H1 (cell line): ENCODE data around the gene SSTR3. TPM values are rescaled to one million over a fixed set of nuclear protein-coding genes. Genes with fewer than 3 reads are reported as not detected.

ENCODE experiments used
- CTCF ChIA-PET: fragments of 300-600 bp; sonication (Branson Sonifier 250); formaldehyde crosslinking; loops from one replicate; lab custom pipeline; 2021; ENCODE audit not compliant: partially characterized antibody; lab: Charles Lee
- POLR2A ChIA-PET: fragments of 300-600 bp; sonication (Branson Sonifier 250); formaldehyde crosslinking; loops from one replicate; lab custom pipeline; 2021; ENCODE audit warnings: inconsistent platforms; ENCODE audit not compliant: partially characterized antibody; lab: Charles Lee
- DNase-seq, 2 experiments: peaks; one replicate each; pipeline versions ENCODE4 v3.0.0 to v3.0.0-alpha.2; 2010 to 2022; ENCODE audit warnings: low spot score in 2 of 2, low read depth in 1 of 2, mixed read lengths in 1 of 2
- FAIRE-seq: peaks from 2 replicates; lab custom pipeline; 2011; peaks lifted over from hg19 to GRCh38; lab: Jason Lieb, UNC
- H2AFZ ChIP-seq: 2 replicates; pipeline ENCODE4 v1.8.1; 2012; ENCODE audit warnings: low read length, inconsistent platforms
- H2AK5ac ChIP-seq: 2 replicates; pipeline ENCODE4 v1.6.1; 2013; ENCODE audit warnings: low read depth, low read length
- H2BK120ac ChIP-seq: replicated peaks from 2 replicates; pipeline ENCODE3; 2013; ENCODE audit warnings: low read depth, low read length, inconsistent platforms
- H2BK12ac ChIP-seq: 2 replicates; pipeline ENCODE4 v1.6.1; 2013; ENCODE audit warnings: low read depth, low read length
- H2BK15ac ChIP-seq: 2 replicates; pipeline ENCODE4 v1.6.1; 2013; ENCODE audit warnings: low read length
- H2BK20ac ChIP-seq: 2 replicates; pipeline ENCODE4 v1.6.1; 2013; ENCODE audit warnings: low read length
- H2BK5ac ChIP-seq: 2 replicates; pipeline ENCODE4 v1.6.1; 2013; ENCODE audit warnings: low read depth, low read length
- H3K14ac ChIP-seq: 2 replicates; pipeline ENCODE4 v1.6.1; 2013; ENCODE audit warnings: inconsistent platforms; ENCODE audit not compliant: insufficient read length
- H3K18ac ChIP-seq: 2 replicates; pipeline ENCODE4 v1.6.1; 2013; ENCODE audit warnings: low read length; ENCODE audit errors: extremely low read depth
- H3K23ac ChIP-seq: 2 replicates; pipeline ENCODE4 v1.6.1; 2013; ENCODE audit warnings: inconsistent platforms; ENCODE audit not compliant: insufficient read length
- H3K23me2 ChIP-seq: 2 replicates; pipeline ENCODE4 v1.6.1; 2013; ENCODE audit warnings: low read depth, low read length
- H3K27ac ChIP-seq: 2 replicates; pipeline ENCODE4 v1.6.1; 2011; ENCODE audit warnings: low read depth, low read length, inconsistent platforms
- H3K27me3 ChIP-seq, 4 experiments: replicated peaks in 1 of 4; 1 replicate in 1 of 4; 2 replicates in 3 of 4; pipeline versions ENCODE4 v1.6.1 to v1.8.1; 2011 to 2013; ENCODE audit warnings: low read length in 3 of 4, mild to moderate bottlenecking in 3 of 4, inconsistent platforms in 2 of 4, mixed read lengths in 2 of 4, moderate library complexity in 1 of 4; ENCODE audit not compliant: control insufficient read depth in 3 of 4, insufficient read depth in 3 of 4; ENCODE audit errors: extremely low read depth in 1 of 4
- H3K36me3 ChIP-seq, 4 experiments: 2 replicates each; pipeline versions ENCODE4 v1.6.1 to v1.8.1; 2011 to 2013; ENCODE audit warnings: mild to moderate bottlenecking in 4 of 4, low read length in 3 of 4, moderate library complexity in 2 of 4, control low read depth in 1 of 4, inconsistent platforms in 1 of 4; ENCODE audit not compliant: insufficient read depth in 4 of 4, control insufficient read depth in 2 of 4
- H3K4ac ChIP-seq: replicated peaks from 2 replicates; pipeline ENCODE3; 2013; ENCODE audit warnings: low read length, low read depth, mixed read lengths, inconsistent platforms; ENCODE audit not compliant: insufficient read length
- H3K4me1 ChIP-seq, 4 experiments: replicated peaks in 1 of 4; 1 replicate in 1 of 4; 2 replicates in 3 of 4; pipeline versions ENCODE4 v1.6.1 to v1.8.1; 2011 to 2013; ENCODE audit warnings: low read length in 3 of 4, inconsistent platforms in 2 of 4, mixed read lengths in 1 of 4; ENCODE audit not compliant: insufficient read depth in 4 of 4, control insufficient read depth in 3 of 4
- H3K4me2 ChIP-seq, 2 experiments: 2 replicates each; pipeline versions ENCODE4 v1.6.1 to v1.8.1; 2011 to 2013; ENCODE audit warnings: low read depth in 2 of 2, low read length in 2 of 2, control low read depth in 1 of 2, inconsistent platforms in 1 of 2, mild to moderate bottlenecking in 1 of 2; ENCODE audit not compliant: insufficient read depth in 1 of 2
- H3K4me3 ChIP-seq, 4 experiments: fragments of 200-600, 300-600 bp in 1 of 4; sonication (generic), shearing (Covaris generic), sonication (Bioruptor Twin) in 1 of 4; 2 replicates each; pipeline versions ENCODE4 v1.5.1 to v1.8.1; 2011 to 2016; ENCODE audit warnings: low read length in 4 of 4, low read depth in 3 of 4, control low read depth in 2 of 4, inconsistent platforms in 2 of 4, mild to moderate bottlenecking in 2 of 4, mixed read lengths in 1 of 4, moderate library complexity in 1 of 4; ENCODE audit not compliant: insufficient read depth in 2 of 4; ENCODE audit errors: extremely low read depth in 1 of 4
- H3K56ac ChIP-seq: replicated peaks from 2 replicates; pipeline ENCODE3; 2013; ENCODE audit warnings: low read depth, mild to moderate bottlenecking, mixed read lengths, low read length, inconsistent platforms; ENCODE audit not compliant: insufficient read length
- H3K79me1 ChIP-seq: 2 replicates; pipeline ENCODE4 v1.6.1; 2013; ENCODE audit warnings: low read depth, low read length, control low read depth
- H3K79me2 ChIP-seq, 2 experiments: 2 replicates each; pipeline versions ENCODE4 v1.6.1 to v1.8.1; 2012 to 2013; ENCODE audit warnings: low read length in 2 of 2, mild to moderate bottlenecking in 2 of 2, inconsistent platforms in 1 of 2; ENCODE audit not compliant: insufficient read depth in 2 of 2, control insufficient read depth in 1 of 2
- H3K9ac ChIP-seq, 4 experiments: replicated peaks in 1 of 4; 1 replicate in 1 of 4; 2 replicates in 3 of 4; pipeline versions ENCODE4 v1.6.1 to v1.8.1; 2011 to 2013; ENCODE audit warnings: low read depth in 3 of 4, low read length in 3 of 4, control low read depth in 2 of 4, mild to moderate bottlenecking in 2 of 4, moderate library complexity in 2 of 4, inconsistent platforms in 1 of 4; ENCODE audit errors: extremely low read depth in 1 of 4
- H3K9me3 ChIP-seq, 2 experiments: 2 replicates each; pipeline versions ENCODE4 v1.6.1 to v1.8.1; 2012 to 2013; ENCODE audit warnings: mild to moderate bottlenecking in 2 of 2, moderate library complexity in 2 of 2, control low read depth in 1 of 2, inconsistent platforms in 1 of 2, low read depth in 1 of 2, low read length in 1 of 2, mixed read lengths in 1 of 2; ENCODE audit not compliant: insufficient read depth in 2 of 2
- H4K20me1 ChIP-seq, 2 experiments: replicated peaks in 1 of 2; 2 replicates each; pipeline versions ENCODE3 to v1.8.1; 2011 to 2013; ENCODE audit warnings: inconsistent platforms in 2 of 2, low read length in 2 of 2, mild to moderate bottlenecking in 1 of 2; ENCODE audit not compliant: insufficient read depth in 2 of 2, control insufficient read depth in 1 of 2
- H4K5ac ChIP-seq: 2 replicates; pipeline ENCODE4 v1.6.1; 2013; ENCODE audit warnings: low read length, low read depth, mixed read lengths, inconsistent platforms; ENCODE audit not compliant: insufficient read length
- H4K8ac ChIP-seq: 2 replicates; pipeline ENCODE4 v1.8.0; 2013; ENCODE audit warnings: mild to moderate bottlenecking, moderate library complexity, low read length, inconsistent platforms; ENCODE audit not compliant: insufficient read depth; ENCODE audit errors: extremely low read depth
- H4K91ac ChIP-seq: replicated peaks from 2 replicates; pipeline ENCODE3; 2013; ENCODE audit warnings: low read length, mixed read lengths, inconsistent platforms; ENCODE audit not compliant: insufficient read length
- GTF2F1 ChIP-seq: IDR thresholded peaks from 2 replicates; pipeline ENCODE4 v1.6.1; 2012; ENCODE audit warnings: low read depth, low read length, improper control_type of control experiment, borderline replicate concordance
- KDM4A ChIP-seq: IDR thresholded peaks from one replicate; pipeline ENCODE4 v1.7.1; 2012; ENCODE audit warnings: low read depth, mild to moderate bottlenecking, moderate library complexity, low read length, inconsistent platforms; ENCODE audit not compliant: severe bottlenecking
- POLR2AphosphoS5 ChIP-seq: IDR thresholded peaks from 2 replicates; pipeline ENCODE4 v1.6.1; 2011; ENCODE audit warnings: low read depth, low read length
- POU5F1 ChIP-seq: IDR thresholded peaks from 2 replicates; pipeline ENCODE4 v1.6.1; 2011; ENCODE audit warnings: low read depth, mild to moderate bottlenecking, low read length, moderate library complexity
- RAD21 ChIP-seq, 2 experiments: IDR thresholded peaks in 1 of 2; conservative IDR thresholded peaks in 1 of 2; 2 replicates each; pipeline ENCODE4 v1.6.1; 2011; ENCODE audit warnings: low read depth in 2 of 2, low read length in 2 of 2, improper control_type of control experiment in 1 of 2, inconsistent platforms in 1 of 2, mild to moderate bottlenecking in 1 of 2, moderate library complexity in 1 of 2
- RBBP5 ChIP-seq: IDR thresholded peaks from 2 replicates; pipeline ENCODE4 v1.7.1; 2012; ENCODE audit warnings: low read depth, mild to moderate bottlenecking, inconsistent platforms, low read length, moderate library complexity, borderline replicate concordance
- RFX5 ChIP-seq: IDR thresholded peaks from 2 replicates; pipeline ENCODE4 v1.6.1; 2011; ENCODE audit warnings: low read depth, low read length, improper control_type of control experiment, borderline replicate concordance
- SAP30 ChIP-seq: fragments of 300-600 bp; sonication (generic); IDR thresholded peaks from 2 replicates; pipeline ENCODE4 v1.7.1; 2012; ENCODE audit warnings: low read length, moderate library complexity, mild to moderate bottlenecking, inconsistent platforms; ENCODE audit not compliant: insufficient read depth, insufficient replicate concordance
- SP2 ChIP-seq: IDR thresholded peaks from 2 replicates; pipeline ENCODE4 v1.6.1; 2012; ENCODE audit warnings: mild to moderate bottlenecking, low read length, inconsistent platforms
- SRF ChIP-seq: IDR thresholded peaks from 2 replicates; pipeline ENCODE4 v1.6.1; 2011; ENCODE audit warnings: mild to moderate bottlenecking, low read depth, low read length, moderate library complexity
- WGBS, 2 experiments: shearing (Covaris generic) in 1 of 2; methylation state at CpG; one replicate each; pipeline versions ENCODE4 v1.1.6 to v1.1.7; 2013 to 2015; ENCODE audit warnings: low lambda C conversion rate in 2 of 2, mixed read lengths in 2 of 2, inconsistent platforms in 1 of 2, low coverage in 1 of 2, missing lambda C conversion rate in 1 of 2; ENCODE audit not compliant: insufficient replicate concordance in 2 of 2, insufficient coverage in 1 of 2, insufficient read length in 1 of 2; ENCODE audit errors: extremely low coverage in 1 of 2, missing lambda C conversion rate in 1 of 2; 5-methylcytosine and 5-hydroxymethylcytosine counted together
- polyA plus RNA-seq, 7 experiments: library from polyadenylated mRNA; depleted of rRNA in 3 of 7; stranded (reverse) in 5 of 7; unstranded in 2 of 7; fragments of >200 nt in 5 of 7; fragments of 200-250 nt in 2 of 7; gene quantifications; 1 replicate in 5 of 7; 2 replicates in 1 of 7; 4 replicates in 1 of 7; pipeline versions ENCODE4 v1.2.1 to v1.2.3, GENCODE V29; 2011 to 2013; ENCODE audit warnings: missing spikeins in 2 of 7, mixed read lengths in 2 of 7
- total RNA-seq: library from RNA; stranded (reverse); fragmentation: NEBNext Ultra II Directional; extraction: Animal tissue kit (Norgen Biotek cat#: 25700); gene quantifications from 2 replicates; pipeline ENCODE4 v1.2.1, GENCODE V29; 2021

The SSTR3 gene
- total and polyA plus RNA-seq, 2 of the 8 experiments (the other 6 are each of a cell fraction or from before 2014, with no cell fraction given): 0.22 to 0.77 TPM

- peaks cover 3% of the 10 kb centered on the region; the same call in 1 of the 2 replicates for H3K23me2 ChIP-seq
- H2BK15ac ChIP-seq: no peak overlapping the region
- H2BK20ac ChIP-seq: no peak overlapping the region
- no peak overlapping the region for H3K27ac ChIP-seq
- no peak overlapping the region for H3K9ac ChIP-seq
- H2BK120ac ChIP-seq: no peak overlapping the region
- H3K23ac ChIP-seq: no peak overlapping the region
- FAIRE-seq (no peak), DNase-seq (no peak)
- H2BK5ac ChIP-seq: no peak overlapping the region
- H2AFZ ChIP-seq: no peak overlapping the region
- H3K56ac ChIP-seq: no peak overlapping the region
- H2AK5ac ChIP-seq: no peak overlapping the region
- H4K8ac ChIP-seq: no peak overlapping the region
- no peak overlapping the region for H4K5ac ChIP-seq
- peaks cover 4 to 6% of the 10 kb centered on the region in 2 experiments; a peak in 3 of 4 replicates for H3K9me3 ChIP-seq
- no peak overlapping the region for H3K14ac ChIP-seq
- no peak overlapping the region for H2BK12ac ChIP-seq
- no peak overlapping the region for H4K91ac ChIP-seq
- H3K36me3 ChIP-seq: peaks cover 0 to 8% (median 0%) of the 10 kb centered on the region in 4 experiments; a peak in 2 of 8 replicates
- peaks cover 7 to 23% (median 15%) of the 10 kb centered on the region in 4 experiments for H3K4me1 ChIP-seq
- H3K79me1 ChIP-seq: no peaks in the 10 kb centered on the region
- no peaks in the 10 kb centered on the region for H3K79me2 ChIP-seq
- no peaks in the 10 kb centered on the region for H3K27me3 ChIP-seq
- no peaks in the 10 kb centered on the region for H4K20me1 ChIP-seq
- H3K4me3 ChIP-seq: no peak overlapping the region
- ChIA-PET CTCF (interaction anchor here (0.6 to 5.8 kb wide), 3 partner anchors 7 to 218 kb away, joined by 3 to 29 read pairs (median 6); no protein-coding TSS in a partner anchor), POLR2A (no interaction called here)
- no peak overlapping the region for H3K4ac ChIP-seq
- H3K4me2 ChIP-seq: no peak overlapping the region
- 69% methylated on average over 4 of the region's 4 CpGs; no CpG with 5 or more reads in 1 of the 2 experiments for WGBS, 2 experiments
- H3K18ac ChIP-seq: no peak overlapping the region
- TF ChIP-seq POU5F1 (no peak), SRF (no peak), RBBP5 (no peak), SAP30 (no peak), RFX5 (no peak), GTF2F1 (no peak), KDM4A (no peak), RAD21 (IDR thresholded peaks at IDR 0.05 in 1 of 2, conservative IDR thresholded peaks at IDR 0.05 in 1 of 2; ENCODE audit: low read depth in 2 of 2, low read length in 2 of 2) (no peak), POLR2AphosphoS5 (no peak), SP2 (no peak)
Observed at GRCh38 chr22:37190262-37190780, 22.0 kb downstream of the SSTR3 start.
